Nephron (organoid): Measurements from ENCODE around the gene SYNJ1.

Source experiments
- H3K27ac Mint-ChIP-seq, 3 experiments: 2 replicates each; pipeline ENCODE4 v1.8.0; 2020; ENCODE audit warnings: mixed read lengths in 3 of 3, mild to moderate bottlenecking in 2 of 3, moderate library complexity in 1 of 3
- H3K27me3 Mint-ChIP-seq: 2 replicates; pipeline ENCODE4 v1.8.0; 2021; ENCODE audit warnings: low read depth, mild to moderate bottlenecking, moderate library complexity, mixed read lengths
- H3K36me3 Mint-ChIP-seq: 2 replicates; pipeline ENCODE4 v1.8.0; 2020; ENCODE audit warnings: low read depth, mixed read lengths
- H3K4me1 Mint-ChIP-seq: 2 replicates; pipeline ENCODE4 v1.8.0; 2020; ENCODE audit warnings: mixed read lengths
- H3K4me3 Mint-ChIP-seq, 3 experiments: 2 replicates each; pipeline ENCODE4 v1.8.0; 2020; ENCODE audit warnings: mild to moderate bottlenecking in 3 of 3, mixed read lengths in 3 of 3, moderate library complexity in 2 of 3
- H3K9me3 Mint-ChIP-seq: 2 replicates; pipeline ENCODE4 v1.8.0; 2020; ENCODE audit warnings: mixed read lengths
- CTCF ChIP-seq, 3 experiments: fragments of 200-600 bp; sonication (generic); IDR thresholded peaks; one replicate each; pipeline ENCODE4 v1.5.0; 2021; ENCODE audit warnings: antibody characterized with exemption in 3 of 3; ENCODE audit not compliant: unreplicated experiment in 3 of 3

The SYNJ1 gene

GRCh38 chr21:32599091-32599490 is 128.7 kb downstream of the SYNJ1 start:
- no peak for TF ChIP-seq CTCF (IDR thresholded peaks at IDR 0.05; ENCODE audit: unreplicated experiment in 3 of 3)
- Mint-ChIP-seq H3K27ac (no peak overlapping the region), H3K27me3 (no peaks in the 10 kb centered on the region), H3K4me1 (no peaks in the 10 kb centered on the region), H3K4me3 (no peak overlapping the region), H3K36me3 (peaks cover 18% of the 10 kb centered on the region), H3K9me3 (no peaks in the 10 kb centered on the region)

DNA sequence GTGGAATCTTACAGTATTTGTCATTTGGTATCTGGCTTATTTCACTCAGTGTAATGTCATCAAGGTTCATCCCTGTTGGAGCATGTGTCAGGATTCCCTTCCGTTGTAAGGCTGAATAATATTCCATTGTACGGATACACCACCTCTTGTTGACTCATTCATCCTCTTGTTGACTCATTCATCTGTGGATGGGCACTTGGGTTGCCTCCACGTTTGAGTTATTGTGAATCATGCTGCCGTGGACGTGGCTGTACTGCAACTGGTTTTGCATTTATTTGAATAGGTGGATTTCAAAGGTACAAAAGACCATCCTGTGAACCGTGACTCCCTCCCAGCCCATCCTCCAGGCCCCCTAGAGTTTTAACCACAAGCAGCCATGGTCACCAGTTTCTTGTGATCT is 130.6 kb downstream of the SYNJ1 start:
- peaks cover 8% of the 10 kb centered on the region for H3K4me1 Mint-ChIP-seq
- H3K27me3 Mint-ChIP-seq, result no peaks in the 10 kb centered on the region
- H3K27ac Mint-ChIP-seq, result no peak overlapping the region
- H3K36me3 Mint-ChIP-seq, result peaks cover 8% of the 10 kb centered on the region
- no peak overlapping the region for H3K4me3 Mint-ChIP-seq
- no peaks in the 10 kb centered on the region for H3K9me3 Mint-ChIP-seq
- no peak for TF ChIP-seq CTCF (IDR thresholded peaks at IDR 0.05; ENCODE audit: unreplicated experiment in 3 of 3)

DNA sequence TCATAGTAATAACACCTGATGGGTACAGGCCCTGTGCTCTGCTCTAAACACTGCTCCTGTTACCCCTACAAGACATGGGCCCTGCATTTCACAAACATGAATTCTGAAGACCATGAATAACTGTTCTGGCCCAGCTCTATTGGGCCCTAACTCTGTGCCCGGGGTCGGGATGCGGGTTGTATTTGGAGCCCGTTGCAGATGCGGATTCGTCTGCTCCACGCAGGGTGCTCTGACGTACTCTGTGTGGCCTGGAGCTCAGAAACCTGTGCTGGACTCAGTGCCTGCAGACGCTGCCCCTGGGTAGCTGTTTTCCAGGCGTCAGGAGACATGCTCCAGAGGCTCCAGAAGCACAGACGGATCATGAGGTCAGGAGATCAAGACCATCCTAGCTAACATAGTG is 132.4 kb downstream of the SYNJ1 start:
- Mint-ChIP-seq H3K4me1 (peaks cover 8% of the 10 kb centered on the region), H3K4me3 (no peak overlapping the region), H3K27me3 (no peaks in the 10 kb centered on the region), H3K9me3 (no peaks in the 10 kb centered on the region), H3K36me3 (no peaks in the 10 kb centered on the region), H3K27ac (no peak overlapping the region)
- no peak for TF ChIP-seq CTCF (IDR thresholded peaks at IDR 0.05; ENCODE audit: unreplicated experiment in 3 of 3)

DNA sequence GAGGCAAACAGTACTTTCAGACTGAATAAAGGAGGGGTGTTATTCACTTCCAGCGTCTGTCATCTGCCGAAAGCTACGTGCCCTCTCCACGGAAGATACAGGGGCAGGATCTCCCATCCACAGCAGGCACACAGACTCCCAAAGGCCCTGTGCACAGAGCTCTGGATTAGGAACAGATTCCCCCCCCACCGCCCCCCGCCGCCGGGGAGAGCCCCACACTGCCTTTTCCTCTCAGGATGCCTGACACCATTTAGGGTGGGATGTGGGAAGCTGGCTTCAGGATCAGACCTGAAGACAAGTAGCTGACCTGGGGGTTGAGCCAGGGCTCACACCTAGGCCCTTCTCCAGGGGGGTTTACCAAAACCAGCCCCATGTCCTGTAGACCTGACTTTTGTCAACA is 134.1 kb downstream of the SYNJ1 start:
- TF ChIP-seq CTCF (IDR thresholded peaks at IDR 0.05; ENCODE audit: unreplicated experiment in 3 of 3), result no peak
- no peak overlapping the region for H3K27ac Mint-ChIP-seq
- H3K9me3 Mint-ChIP-seq, result no peaks in the 10 kb centered on the region
- peaks cover 8% of the 10 kb centered on the region for H3K4me1 Mint-ChIP-seq
- no peaks in the 10 kb centered on the region for H3K36me3 Mint-ChIP-seq
- H3K27me3 Mint-ChIP-seq, result no peaks in the 10 kb centered on the region
- H3K4me3 Mint-ChIP-seq, result no peak overlapping the region

DNA sequence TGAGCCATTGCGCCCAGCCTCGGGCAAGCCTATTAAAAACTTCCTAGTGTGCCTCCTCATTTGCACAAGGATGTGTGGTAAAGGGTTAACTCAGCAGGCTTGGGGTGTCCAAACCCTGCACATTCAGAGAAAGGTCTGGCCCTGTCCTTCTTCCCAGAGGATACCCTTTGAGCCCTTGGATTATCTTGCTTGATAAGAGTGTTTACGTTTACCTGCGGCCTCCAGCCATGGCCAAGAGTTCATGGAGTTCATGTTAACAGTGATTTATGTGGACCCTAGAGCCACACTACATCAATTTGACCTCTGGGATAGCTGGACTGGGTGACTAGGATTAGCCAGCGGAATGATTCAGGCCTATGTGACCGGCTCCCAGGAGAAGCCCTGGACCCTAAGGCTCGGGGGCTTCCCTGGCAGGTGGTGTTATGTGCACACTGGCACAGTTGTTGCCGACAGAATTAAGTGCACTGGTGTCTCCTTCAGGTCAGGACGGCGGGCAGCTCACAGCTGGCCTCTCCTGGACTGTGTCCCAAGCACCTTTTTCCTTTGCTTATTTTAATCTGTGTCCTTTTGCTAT is 134.8 kb downstream of the SYNJ1 start:
- H3K9me3 Mint-ChIP-seq, result no peaks in the 10 kb centered on the region
- no peak for TF ChIP-seq CTCF (IDR thresholded peaks at IDR 0.05; ENCODE audit: unreplicated experiment in 3 of 3)
- H3K27me3 Mint-ChIP-seq, result no peaks in the 10 kb centered on the region
- no peak overlapping the region for H3K27ac Mint-ChIP-seq
- no peaks in the 10 kb centered on the region for H3K36me3 Mint-ChIP-seq
- H3K4me3 Mint-ChIP-seq, result no peak overlapping the region
- peaks cover 8% of the 10 kb centered on the region for H3K4me1 Mint-ChIP-seq

GRCh38 chr21:32590130-32590529 is 137.7 kb downstream of the SYNJ1 start:
- H3K4me3 Mint-ChIP-seq, result no peak overlapping the region
- no peak for TF ChIP-seq CTCF (IDR thresholded peaks at IDR 0.05; ENCODE audit: unreplicated experiment in 3 of 3)
- no peaks in the 10 kb centered on the region for H3K36me3 Mint-ChIP-seq
- H3K27me3 Mint-ChIP-seq, result peaks cover 1% of the 10 kb centered on the region
- H3K4me1 Mint-ChIP-seq, result peaks cover 8% of the 10 kb centered on the region
- no peak overlapping the region for H3K27ac Mint-ChIP-seq
- H3K9me3 Mint-ChIP-seq, result no peaks in the 10 kb centered on the region
